GM21447 (cell line): ENCODE results near the gene UBE4A.

Experiments
- ATAC-seq: cut with Tn5 transposase; IDR thresholded peaks from one replicate; pipeline ENCODE4 v1.9.1; 2021; ENCODE audit not compliant: unreplicated experiment

UBE4A gene, protein sequence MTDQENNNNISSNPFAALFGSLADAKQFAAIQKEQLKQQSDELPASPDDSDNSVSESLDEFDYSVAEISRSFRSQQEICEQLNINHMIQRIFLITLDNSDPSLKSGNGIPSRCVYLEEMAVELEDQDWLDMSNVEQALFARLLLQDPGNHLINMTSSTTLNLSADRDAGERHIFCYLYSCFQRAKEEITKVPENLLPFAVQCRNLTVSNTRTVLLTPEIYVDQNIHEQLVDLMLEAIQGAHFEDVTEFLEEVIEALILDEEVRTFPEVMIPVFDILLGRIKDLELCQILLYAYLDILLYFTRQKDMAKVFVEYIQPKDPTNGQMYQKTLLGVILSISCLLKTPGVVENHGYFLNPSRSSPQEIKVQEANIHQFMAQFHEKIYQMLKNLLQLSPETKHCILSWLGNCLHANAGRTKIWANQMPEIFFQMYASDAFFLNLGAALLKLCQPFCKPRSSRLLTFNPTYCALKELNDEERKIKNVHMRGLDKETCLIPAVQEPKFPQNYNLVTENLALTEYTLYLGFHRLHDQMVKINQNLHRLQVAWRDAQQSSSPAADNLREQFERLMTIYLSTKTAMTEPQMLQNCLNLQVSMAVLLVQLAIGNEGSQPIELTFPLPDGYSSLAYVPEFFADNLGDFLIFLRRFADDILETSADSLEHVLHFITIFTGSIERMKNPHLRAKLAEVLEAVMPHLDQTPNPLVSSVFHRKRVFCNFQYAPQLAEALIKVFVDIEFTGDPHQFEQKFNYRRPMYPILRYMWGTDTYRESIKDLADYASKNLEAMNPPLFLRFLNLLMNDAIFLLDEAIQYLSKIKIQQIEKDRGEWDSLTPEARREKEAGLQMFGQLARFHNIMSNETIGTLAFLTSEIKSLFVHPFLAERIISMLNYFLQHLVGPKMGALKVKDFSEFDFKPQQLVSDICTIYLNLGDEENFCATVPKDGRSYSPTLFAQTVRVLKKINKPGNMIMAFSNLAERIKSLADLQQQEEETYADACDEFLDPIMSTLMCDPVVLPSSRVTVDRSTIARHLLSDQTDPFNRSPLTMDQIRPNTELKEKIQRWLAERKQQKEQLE

DNA sequence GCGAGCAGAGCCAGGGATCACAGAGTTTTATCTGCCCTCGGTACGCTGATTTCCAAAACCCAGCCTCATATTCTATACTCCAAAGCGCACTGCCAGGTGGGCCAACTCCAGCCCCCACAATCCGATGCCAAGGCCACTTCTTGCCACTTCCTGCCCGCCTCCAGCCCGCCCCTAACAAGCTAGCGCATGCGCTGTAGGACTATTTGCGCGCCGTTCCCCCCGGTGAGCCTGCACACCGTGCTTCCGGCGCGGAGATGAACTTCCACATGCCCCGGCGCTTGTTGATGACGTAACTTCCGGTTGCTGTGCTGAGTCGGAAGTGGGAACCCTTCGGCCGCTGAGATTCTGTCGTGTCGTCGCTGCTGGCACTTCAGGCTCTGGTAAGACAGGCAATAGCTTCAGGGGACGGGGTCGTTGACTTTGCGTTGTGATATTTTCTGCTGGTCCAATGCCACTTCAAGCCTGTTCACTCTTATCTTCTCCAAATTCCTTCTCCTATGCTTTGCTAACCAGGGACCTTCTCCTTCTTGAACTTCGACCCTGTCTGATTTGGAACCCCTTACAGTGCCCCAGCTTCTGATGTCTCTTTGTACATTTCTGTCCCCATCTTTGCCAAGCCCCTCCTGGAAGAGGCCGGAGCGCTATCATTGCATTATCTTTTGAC, at the start of gene UBE4A:
Gene UBE4A, plus strand, starts transcription at position 306 of the 664 bp plus-strand sequence. CDS start 5,481 bp downstream, outside the sequence.
- ATAC-seq: peak; percentile 96

DNA sequence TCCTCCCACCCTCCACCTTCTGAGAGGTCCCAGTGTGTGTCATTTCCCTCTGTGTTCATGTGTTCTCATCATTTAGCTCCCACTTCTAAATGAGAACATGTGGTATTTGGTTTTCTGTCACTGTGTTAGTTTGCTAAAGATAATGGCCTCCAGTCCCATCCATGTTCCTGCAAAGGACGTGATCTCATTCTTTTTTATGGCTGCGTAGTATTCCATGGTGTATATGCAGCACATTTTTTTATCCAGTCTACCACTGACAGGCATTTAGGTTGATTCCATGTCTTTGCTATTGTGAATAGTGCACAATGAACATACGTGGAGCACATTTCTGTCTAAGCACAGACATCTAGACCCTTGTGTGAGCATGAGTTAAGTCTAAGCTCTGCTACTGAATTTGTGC, 49.1 kb upstream of the UBE4A start:
- no peak for ATAC-seq

DNA sequence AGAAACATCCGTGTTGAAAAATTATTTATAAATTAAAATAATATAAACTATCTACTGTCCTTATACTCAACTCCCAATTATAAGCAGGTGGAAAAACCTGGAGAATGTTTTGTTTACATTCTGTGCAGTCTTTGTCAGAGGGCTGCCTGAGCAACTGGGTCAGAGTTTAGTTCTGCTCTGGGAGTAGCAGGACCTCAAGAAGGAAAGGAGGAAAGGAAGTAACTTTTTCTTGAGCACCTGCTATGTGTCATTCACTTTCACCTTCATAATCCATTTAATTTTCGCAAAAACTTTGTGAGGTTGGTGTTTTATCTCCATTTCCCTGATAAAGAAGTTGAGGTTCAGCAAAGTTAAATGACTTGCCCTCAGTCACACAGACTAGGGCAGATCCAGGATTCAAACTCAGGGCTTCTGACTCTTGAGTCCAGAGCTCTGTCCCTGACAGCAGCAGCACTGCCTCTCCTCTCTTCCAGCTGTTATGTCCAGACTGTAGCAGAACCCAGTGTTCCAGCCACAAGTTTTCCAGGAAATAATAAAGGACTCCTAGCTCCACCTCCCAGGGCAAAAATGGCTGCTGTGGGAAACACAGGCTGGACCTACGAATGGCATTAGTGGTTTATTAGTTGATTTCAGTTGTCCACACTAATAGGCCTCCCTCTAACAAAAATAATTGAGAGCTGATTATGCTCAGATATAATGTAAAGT, 48.5 kb upstream of the UBE4A start:
- no peak for ATAC-seq

DNA sequence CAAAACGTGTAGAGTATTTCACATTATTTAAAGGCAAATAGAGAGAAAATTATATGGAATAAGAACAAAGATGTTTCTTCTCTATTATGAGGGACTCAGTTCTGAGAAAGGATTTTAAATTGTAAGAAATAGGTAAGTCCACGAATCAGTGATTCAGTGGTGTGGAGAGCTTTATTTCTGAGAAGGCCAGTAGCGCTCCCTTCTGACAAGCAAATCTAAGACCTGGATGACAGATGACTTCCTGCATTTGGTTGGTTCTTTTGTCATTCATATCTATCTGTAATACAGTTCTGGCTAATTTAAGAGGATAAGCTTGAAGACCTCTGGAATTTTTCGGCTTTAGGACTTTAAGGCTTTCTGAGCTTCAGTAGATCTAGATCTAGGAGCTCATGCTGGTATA, 47.9 kb upstream of the UBE4A start:
- no peak for ATAC-seq

DNA sequence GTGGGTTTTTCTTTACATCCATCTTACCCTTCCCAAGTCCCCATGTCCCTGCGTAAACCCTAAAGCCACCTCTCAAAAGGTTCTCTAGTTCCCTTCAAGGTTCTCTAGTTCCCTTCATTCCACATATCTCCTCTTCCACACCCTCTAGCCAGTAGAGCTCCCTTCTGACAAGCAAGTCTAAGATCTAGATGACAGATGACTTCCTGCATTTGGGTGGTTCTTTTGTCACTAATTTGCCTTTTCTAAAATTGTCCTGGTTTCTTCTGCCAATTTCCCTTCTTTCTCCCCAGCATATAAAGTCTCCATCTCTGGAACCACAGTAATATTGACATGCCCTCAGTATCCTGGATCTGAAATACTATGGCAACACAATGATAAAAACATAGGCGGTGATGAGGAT, 47.1 kb upstream of the UBE4A start:
- no peak for ATAC-seq

DNA sequence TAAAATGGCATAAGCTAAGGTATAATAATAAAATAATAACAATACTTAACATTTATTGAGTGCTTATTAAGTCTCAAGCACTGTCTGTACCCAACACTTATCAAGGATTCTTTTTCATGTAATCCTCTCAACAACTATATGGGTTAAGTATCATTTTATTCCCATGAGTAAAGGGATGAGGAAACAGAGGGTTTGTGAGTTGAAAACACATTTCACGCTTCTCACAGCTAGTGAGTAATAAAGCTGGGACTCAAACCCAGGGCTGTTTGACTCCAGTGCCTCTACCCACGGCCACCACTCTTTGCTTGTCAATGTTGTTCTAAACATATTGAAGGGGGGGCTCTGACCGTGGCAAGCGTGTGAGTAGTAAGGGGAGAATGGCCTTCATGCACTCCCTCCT, 46.2 kb upstream of the UBE4A start:
- ATAC-seq: no peak

DNA sequence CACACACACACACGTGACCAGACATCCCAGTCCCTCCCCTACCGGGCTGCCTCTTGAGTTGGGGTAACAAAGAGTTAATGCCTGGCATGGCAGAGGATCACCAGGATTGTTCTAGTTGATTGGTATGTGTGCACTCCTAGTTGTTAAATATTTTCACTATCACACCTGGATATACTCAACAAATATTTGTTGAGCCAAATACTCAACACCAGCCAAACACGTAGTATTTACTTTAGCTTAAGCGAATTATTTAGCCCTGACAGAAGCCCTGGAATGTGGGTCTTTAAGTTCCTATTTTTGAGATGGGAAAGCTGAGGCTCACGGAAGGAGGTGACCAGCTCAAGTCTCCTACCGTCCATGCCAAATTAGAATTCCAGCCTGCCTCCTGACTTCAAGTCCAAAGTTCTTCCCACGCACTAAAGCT, 44.4 kb upstream of the UBE4A start:
- ATAC-seq: no peak

DNA sequence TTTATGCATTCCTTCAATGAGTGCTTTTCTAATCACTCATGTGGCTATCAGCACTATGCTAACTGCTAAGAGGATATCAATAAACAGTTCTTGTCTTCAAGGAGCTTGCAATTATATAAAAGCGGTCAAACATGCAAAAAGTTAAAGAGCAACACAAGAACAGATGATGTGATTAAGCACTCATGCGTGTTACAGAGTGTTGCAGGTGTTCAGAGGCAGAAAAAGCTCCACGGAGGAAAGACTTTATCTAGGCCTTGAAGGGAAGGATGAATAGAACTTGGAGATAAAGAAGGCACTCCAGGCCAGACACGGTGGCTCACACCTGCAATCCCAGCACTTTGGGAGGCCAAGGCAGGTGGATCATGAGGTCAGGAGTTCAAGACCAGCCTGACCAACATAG, 41.3 kb upstream of the UBE4A start:
- no peak for ATAC-seq

DNA sequence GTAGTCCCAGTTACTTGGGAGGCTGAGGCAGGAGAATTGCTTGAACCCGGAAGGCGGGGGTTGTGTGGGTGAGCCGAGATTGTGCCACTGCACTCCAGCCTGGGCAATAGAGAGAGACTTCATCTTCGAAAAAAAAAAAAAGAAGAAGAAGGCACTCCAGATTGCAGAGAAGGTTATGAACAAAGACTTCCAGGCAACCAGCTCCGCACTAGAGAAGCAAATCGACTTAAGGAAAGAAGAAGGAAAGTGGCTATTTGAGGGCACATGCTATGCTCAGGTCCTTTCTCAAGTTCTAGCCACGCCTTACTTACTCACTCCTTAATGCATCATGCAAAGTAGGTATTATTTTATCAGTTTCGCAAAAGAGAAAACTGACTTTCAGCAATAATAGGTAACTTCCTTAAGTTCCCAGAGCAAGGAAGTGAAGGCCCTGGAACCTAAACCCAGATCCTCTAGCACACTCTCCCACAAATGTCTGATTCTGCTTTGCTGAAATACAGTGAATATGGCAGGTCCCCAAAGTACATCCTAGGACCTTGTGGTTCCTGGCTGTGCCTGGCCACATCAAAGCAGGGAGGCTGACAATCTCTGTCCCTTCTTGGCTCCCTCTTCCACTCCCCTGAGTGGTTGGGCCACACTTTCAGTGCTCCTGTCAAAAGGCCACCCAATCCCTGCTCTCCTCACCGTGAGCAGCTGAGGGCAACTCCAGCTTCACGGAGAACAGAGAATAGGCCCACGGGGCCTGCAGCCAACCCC, 40.6 kb upstream of the UBE4A start:
- ATAC-seq: no peak

DNA sequence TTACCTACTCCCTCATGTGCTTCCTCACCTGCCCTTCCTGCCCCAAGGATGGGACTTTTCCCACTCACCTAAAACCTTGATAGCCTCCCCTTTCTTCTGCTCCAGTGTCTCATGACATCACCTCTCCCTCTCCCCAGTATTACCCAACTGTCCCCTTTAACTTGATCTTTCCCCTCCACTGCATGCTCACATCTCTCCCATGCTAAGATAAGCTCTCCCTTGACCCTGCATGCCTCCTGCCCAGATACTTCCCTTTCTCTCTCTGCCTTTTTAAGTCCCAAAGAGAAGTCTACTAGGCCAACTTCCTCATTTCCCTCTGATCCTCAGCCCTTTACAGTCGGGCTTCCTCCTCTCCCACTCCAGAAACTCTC, 40.1 kb upstream of the UBE4A start:
- ATAC-seq: no peak

DNA sequence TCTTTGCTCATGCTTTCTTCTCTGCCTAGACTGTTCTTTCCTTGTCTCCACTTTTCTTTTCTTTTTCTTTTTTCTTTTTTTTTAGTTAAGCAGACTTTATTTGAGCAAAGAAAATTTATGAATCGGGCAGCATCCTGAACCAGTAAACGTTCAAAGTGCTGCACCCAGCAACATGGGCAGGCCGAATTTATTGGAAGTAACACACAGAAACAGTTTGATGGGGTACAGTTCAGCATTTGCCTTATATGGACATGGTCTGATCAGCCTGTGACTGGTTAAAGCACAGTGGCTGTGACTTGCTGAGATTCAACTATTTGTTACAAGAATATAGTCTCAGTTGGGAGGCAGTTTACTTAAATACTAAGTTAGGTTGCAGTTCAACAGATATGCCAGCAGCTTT, 38.9 kb upstream of the UBE4A start:
- no peak for ATAC-seq

DNA sequence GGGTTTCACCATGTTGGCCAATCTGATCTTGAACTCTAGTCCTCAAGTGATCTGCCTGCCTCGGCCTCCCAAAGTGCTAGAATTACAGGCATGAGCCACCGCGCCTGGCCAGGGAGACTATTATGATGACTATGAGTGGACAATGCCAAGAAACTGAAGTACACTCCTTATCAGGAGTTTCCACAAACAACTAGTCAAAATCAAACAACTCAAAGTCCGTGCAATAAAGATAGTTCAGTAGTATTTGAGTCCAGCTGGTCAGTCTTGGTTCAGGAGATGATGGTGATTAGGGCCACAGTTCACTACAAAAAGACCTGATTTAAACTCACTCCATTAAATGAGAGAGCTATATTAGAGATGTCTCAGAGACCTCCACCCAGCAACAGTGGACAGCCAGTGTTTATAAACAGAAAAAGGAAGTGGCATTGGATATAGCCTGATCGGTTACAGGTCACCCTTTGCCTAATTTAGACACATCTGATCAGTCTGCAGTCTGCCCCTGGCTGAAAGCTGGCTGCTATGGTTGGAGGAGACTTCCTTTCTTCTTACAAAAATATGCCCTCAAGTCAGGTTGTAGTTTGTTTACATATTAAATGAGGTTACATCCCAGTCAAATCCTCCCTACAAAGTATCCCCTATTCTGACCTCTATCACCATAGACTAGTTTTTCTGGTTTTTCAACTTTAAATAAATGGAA, 37.9 kb upstream of the UBE4A start:
- no peak for ATAC-seq

DNA sequence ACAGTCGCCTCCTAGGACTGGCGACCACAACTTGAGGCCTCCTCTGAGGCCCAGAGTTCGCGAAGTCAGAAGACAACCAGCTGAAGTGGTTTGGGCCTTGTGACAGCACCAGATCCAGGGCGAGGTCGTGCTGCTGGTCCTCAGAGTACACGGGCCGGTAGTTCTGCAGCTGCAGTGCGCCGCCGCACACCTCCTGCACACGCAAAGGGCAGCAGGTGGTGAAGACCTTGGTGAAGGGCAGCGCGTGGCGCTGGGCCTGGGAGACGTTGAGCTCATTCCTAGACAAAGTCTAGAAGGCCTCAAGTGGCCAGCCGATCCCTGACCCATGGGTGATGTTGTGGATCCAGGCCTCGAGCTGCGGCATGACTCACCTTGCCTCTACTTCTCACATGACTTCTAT, 36.7 kb upstream of the UBE4A start:
- no peak for ATAC-seq

DNA sequence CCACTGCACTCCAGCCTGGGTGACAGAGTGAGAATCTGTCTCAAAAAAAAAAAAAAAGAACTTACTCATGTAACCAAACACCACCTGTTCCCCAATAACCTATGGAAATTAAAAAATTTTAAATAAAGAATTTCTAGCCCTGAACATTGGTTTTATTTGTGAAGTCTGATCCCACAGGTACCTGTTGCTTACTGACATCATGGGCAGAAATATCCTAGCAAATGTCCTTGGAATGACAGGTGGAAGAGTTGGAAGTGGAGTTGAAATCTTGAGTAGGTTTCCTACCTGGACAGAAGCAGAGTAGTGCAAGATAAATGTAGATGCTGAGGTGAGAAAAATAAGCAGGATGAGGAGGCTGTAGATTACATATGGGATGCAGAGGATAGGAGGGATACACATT, 34.1 kb upstream of the UBE4A start:
- no peak for ATAC-seq

DNA sequence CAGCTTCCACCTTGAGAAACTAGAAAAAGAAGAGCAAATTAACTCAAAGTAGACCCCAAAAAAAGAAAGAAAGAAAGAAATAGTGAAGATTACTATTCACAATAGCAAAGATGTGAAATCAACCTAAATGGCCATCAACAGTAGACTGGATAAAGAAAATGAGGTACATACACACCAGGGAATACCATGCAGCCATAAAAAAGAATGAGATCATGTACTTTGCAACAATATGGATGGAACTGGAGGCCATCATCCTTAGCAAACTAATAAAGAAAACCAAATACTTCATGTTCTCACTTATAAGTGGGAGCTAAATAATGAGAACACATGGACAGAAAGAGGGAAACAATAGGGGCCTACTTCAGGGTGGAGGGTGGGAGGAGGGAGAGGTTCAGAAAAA, 30.7 kb upstream of the UBE4A start:
- ATAC-seq: no peak

DNA sequence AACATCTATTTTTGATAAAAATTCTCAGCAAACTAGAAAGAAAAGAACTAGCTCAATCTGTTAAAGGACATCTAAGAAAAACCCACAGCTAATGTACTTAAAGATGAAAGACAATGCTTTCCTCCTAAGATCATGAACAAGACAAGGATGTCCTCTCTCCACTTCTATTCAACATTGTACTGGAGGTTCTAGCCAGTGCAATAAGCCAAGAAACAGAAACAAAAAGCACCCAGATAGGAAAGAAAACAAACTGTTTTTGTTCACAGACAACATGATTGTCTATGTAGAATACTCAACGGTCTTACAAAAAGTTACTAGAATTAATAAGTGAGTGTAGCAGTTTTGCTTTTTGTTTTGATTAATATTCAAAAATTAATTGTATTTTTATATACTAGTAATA, 24.7 kb upstream of the UBE4A start:
- ATAC-seq: no peak

DNA sequence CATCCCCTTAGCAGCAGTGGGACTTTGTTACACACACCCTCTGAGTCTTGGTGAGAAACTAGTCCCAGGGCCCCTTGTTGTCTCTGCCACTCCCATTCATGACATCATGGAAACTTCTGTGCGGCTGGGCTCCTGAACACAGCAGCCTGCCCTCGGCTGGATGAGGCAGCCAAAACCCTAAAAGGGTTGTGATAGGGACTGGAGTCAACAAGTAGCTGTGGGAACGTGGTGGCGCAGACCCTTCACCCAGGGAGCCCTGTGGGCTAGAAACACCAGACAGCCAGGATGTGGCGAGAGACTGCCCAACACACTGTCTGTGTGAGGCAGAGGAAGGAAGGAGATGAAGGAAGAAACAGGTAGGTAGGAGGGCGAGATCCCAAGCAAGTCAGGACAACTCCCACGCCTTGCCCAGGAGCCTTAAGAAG, 20.8 kb upstream of the UBE4A start:
- ATAC-seq: no peak

DNA sequence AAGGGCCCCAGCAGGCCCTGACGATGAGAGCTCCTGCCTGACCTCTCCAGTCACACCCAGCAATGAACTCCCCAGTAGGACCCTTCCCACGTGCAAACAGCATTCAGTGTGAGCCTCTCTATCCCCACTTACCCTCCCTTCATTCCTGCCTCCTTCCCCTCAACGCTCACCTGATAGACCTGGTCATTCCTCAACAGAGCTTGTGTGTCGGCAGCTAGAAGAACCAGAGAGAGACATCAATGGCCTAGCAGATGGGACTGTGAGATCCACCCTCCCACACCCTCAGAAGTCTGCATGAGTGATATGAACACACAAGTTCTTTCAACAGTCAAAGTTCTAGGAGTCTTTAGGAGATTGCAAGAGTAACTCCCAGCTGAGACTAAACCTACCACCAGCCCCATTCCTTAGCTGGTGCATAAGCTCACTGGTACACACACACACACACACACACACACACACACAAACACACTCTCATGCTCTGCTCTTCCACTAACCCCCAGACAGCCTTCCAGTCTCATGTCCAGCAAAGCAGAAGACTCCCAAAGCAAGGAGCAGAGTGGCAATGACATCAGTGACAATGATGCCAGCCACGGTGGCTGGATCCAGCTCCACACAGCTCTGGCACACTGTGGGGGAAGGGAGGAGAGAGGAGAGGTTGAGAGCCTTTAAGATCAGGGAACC, 20.0 kb upstream of the UBE4A start:
- ATAC-seq: no peak

DNA sequence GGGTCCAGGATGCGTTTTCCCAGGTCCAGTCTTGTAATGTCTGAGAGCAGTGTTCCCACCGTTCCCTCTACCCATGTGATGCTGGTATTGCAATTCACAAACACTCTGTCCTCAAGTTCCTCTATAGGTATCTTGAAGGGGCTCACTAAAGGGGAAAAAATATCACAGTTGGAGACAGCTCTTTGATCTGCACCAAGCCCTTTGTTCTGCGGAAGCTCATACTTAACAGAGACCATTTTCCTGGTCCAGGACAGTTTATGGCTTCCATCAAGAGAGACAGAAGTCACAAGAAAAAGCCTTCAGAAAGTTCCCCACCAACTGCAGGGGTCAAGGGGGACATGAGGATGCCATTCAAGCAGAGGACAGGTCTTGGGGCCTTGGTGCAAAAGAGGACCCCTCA, 19.0 kb upstream of the UBE4A start:
- no peak for ATAC-seq
